ENCODE results near the gene DPP6.

DNA sequence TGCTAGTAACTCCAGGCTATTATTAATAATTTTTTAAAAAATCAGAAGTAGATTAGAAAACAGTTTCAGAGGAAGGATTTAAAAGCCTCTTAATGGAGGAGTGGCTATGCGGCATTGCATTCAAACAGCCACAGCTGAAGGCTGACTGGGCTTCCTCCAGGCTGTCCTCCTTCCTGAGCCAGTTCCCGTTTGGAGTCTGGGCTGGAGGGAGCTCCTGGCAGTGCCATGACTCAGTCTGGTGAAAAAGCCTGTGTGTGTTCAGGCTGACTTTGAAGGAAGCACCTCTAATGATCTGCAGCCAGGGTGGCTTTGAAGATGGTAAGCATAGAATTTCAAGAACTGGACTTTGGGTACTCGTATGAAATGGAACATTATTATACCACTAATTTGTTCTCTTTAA is 134.6 kb downstream of the DPP6 start:
- TF ChIP-seq POLR2AphosphoS5 (IDR thresholded peaks at IDR 0.05; ENCODE audit: low read depth, low read length): no peak
- TF ChIP-seq SPI1 (IDR thresholded peaks at IDR 0.05; ENCODE audit: low read depth, low read length): no peak
- no peak for TF ChIP-seq POLR2A (IDR thresholded peaks at IDR 0.05; ENCODE audit: low read depth, low read length)
- TF ChIP-seq TAF1 (IDR thresholded peaks at IDR 0.05; ENCODE audit: low read depth, low read length): no peak
